H1 (cell line): ENCODE measurements around the gene FAM222B. TPM values are rescaled to one million over a fixed set of nuclear protein-coding genes. Genes with fewer than 3 reads are reported as not detected.

ENCODE experiments used
- CTCF ChIA-PET: fragments of 300-600 bp; sonication (Branson Sonifier 250); formaldehyde crosslinking; loops from one replicate; lab custom pipeline; 2021; ENCODE audit not compliant: partially characterized antibody; lab: Charles Lee
- POLR2A ChIA-PET: fragments of 300-600 bp; sonication (Branson Sonifier 250); formaldehyde crosslinking; loops from one replicate; lab custom pipeline; 2021; ENCODE audit warnings: inconsistent platforms; ENCODE audit not compliant: partially characterized antibody; lab: Charles Lee
- DNase-seq, 2 experiments: peaks; one replicate each; pipeline versions ENCODE4 v3.0.0 to v3.0.0-alpha.2; 2010 to 2022; ENCODE audit warnings: low spot score in 2 of 2, low read depth in 1 of 2, mixed read lengths in 1 of 2
- FAIRE-seq: peaks from 2 replicates; lab custom pipeline; 2011; peaks lifted over from hg19 to GRCh38; lab: Jason Lieb, UNC
- H2AFZ ChIP-seq: 2 replicates; pipeline ENCODE4 v1.8.1; 2012; ENCODE audit warnings: low read length, inconsistent platforms
- H2AK5ac ChIP-seq: 2 replicates; pipeline ENCODE4 v1.6.1; 2013; ENCODE audit warnings: low read depth, low read length
- H2BK120ac ChIP-seq: replicated peaks from 2 replicates; pipeline ENCODE3; 2013; ENCODE audit warnings: low read depth, low read length, inconsistent platforms
- H2BK12ac ChIP-seq: 2 replicates; pipeline ENCODE4 v1.6.1; 2013; ENCODE audit warnings: low read depth, low read length
- H2BK15ac ChIP-seq: 2 replicates; pipeline ENCODE4 v1.6.1; 2013; ENCODE audit warnings: low read length
- H2BK20ac ChIP-seq: 2 replicates; pipeline ENCODE4 v1.6.1; 2013; ENCODE audit warnings: low read length
- H2BK5ac ChIP-seq: 2 replicates; pipeline ENCODE4 v1.6.1; 2013; ENCODE audit warnings: low read depth, low read length
- H3K14ac ChIP-seq: 2 replicates; pipeline ENCODE4 v1.6.1; 2013; ENCODE audit warnings: inconsistent platforms; ENCODE audit not compliant: insufficient read length
- H3K18ac ChIP-seq: 2 replicates; pipeline ENCODE4 v1.6.1; 2013; ENCODE audit warnings: low read length; ENCODE audit errors: extremely low read depth
- H3K23ac ChIP-seq: 2 replicates; pipeline ENCODE4 v1.6.1; 2013; ENCODE audit warnings: inconsistent platforms; ENCODE audit not compliant: insufficient read length
- H3K23me2 ChIP-seq: 2 replicates; pipeline ENCODE4 v1.6.1; 2013; ENCODE audit warnings: low read depth, low read length
- H3K27ac ChIP-seq: 2 replicates; pipeline ENCODE4 v1.6.1; 2011; ENCODE audit warnings: low read depth, low read length, inconsistent platforms
- H3K27me3 ChIP-seq, 4 experiments: replicated peaks in 1 of 4; 1 replicate in 1 of 4; 2 replicates in 3 of 4; pipeline versions ENCODE4 v1.6.1 to v1.8.1; 2011 to 2013; ENCODE audit warnings: low read length in 3 of 4, mild to moderate bottlenecking in 3 of 4, inconsistent platforms in 2 of 4, mixed read lengths in 2 of 4, moderate library complexity in 1 of 4; ENCODE audit not compliant: control insufficient read depth in 3 of 4, insufficient read depth in 3 of 4; ENCODE audit errors: extremely low read depth in 1 of 4
- H3K36me3 ChIP-seq, 4 experiments: 2 replicates each; pipeline versions ENCODE4 v1.6.1 to v1.8.1; 2011 to 2013; ENCODE audit warnings: mild to moderate bottlenecking in 4 of 4, low read length in 3 of 4, moderate library complexity in 2 of 4, control low read depth in 1 of 4, inconsistent platforms in 1 of 4; ENCODE audit not compliant: insufficient read depth in 4 of 4, control insufficient read depth in 2 of 4
- H3K4ac ChIP-seq: replicated peaks from 2 replicates; pipeline ENCODE3; 2013; ENCODE audit warnings: low read length, low read depth, mixed read lengths, inconsistent platforms; ENCODE audit not compliant: insufficient read length
- H3K4me1 ChIP-seq, 4 experiments: replicated peaks in 1 of 4; 1 replicate in 1 of 4; 2 replicates in 3 of 4; pipeline versions ENCODE4 v1.6.1 to v1.8.1; 2011 to 2013; ENCODE audit warnings: low read length in 3 of 4, inconsistent platforms in 2 of 4, mixed read lengths in 1 of 4; ENCODE audit not compliant: insufficient read depth in 4 of 4, control insufficient read depth in 3 of 4
- H3K4me2 ChIP-seq, 2 experiments: 2 replicates each; pipeline versions ENCODE4 v1.6.1 to v1.8.1; 2011 to 2013; ENCODE audit warnings: low read depth in 2 of 2, low read length in 2 of 2, control low read depth in 1 of 2, inconsistent platforms in 1 of 2, mild to moderate bottlenecking in 1 of 2; ENCODE audit not compliant: insufficient read depth in 1 of 2
- H3K4me3 ChIP-seq, 4 experiments: fragments of 200-600, 300-600 bp in 1 of 4; sonication (generic), shearing (Covaris generic), sonication (Bioruptor Twin) in 1 of 4; 2 replicates each; pipeline versions ENCODE4 v1.5.1 to v1.8.1; 2011 to 2016; ENCODE audit warnings: low read length in 4 of 4, low read depth in 3 of 4, control low read depth in 2 of 4, inconsistent platforms in 2 of 4, mild to moderate bottlenecking in 2 of 4, mixed read lengths in 1 of 4, moderate library complexity in 1 of 4; ENCODE audit not compliant: insufficient read depth in 2 of 4; ENCODE audit errors: extremely low read depth in 1 of 4
- H3K56ac ChIP-seq: replicated peaks from 2 replicates; pipeline ENCODE3; 2013; ENCODE audit warnings: low read depth, mild to moderate bottlenecking, mixed read lengths, low read length, inconsistent platforms; ENCODE audit not compliant: insufficient read length
- H3K79me1 ChIP-seq: 2 replicates; pipeline ENCODE4 v1.6.1; 2013; ENCODE audit warnings: low read depth, low read length, control low read depth
- H3K79me2 ChIP-seq, 2 experiments: 2 replicates each; pipeline versions ENCODE4 v1.6.1 to v1.8.1; 2012 to 2013; ENCODE audit warnings: low read length in 2 of 2, mild to moderate bottlenecking in 2 of 2, inconsistent platforms in 1 of 2; ENCODE audit not compliant: insufficient read depth in 2 of 2, control insufficient read depth in 1 of 2
- H3K9ac ChIP-seq, 4 experiments: replicated peaks in 1 of 4; 1 replicate in 1 of 4; 2 replicates in 3 of 4; pipeline versions ENCODE4 v1.6.1 to v1.8.1; 2011 to 2013; ENCODE audit warnings: low read depth in 3 of 4, low read length in 3 of 4, control low read depth in 2 of 4, mild to moderate bottlenecking in 2 of 4, moderate library complexity in 2 of 4, inconsistent platforms in 1 of 4; ENCODE audit errors: extremely low read depth in 1 of 4
- H3K9me3 ChIP-seq, 2 experiments: 2 replicates each; pipeline versions ENCODE4 v1.6.1 to v1.8.1; 2012 to 2013; ENCODE audit warnings: mild to moderate bottlenecking in 2 of 2, moderate library complexity in 2 of 2, control low read depth in 1 of 2, inconsistent platforms in 1 of 2, low read depth in 1 of 2, low read length in 1 of 2, mixed read lengths in 1 of 2; ENCODE audit not compliant: insufficient read depth in 2 of 2
- H4K20me1 ChIP-seq, 2 experiments: replicated peaks in 1 of 2; 2 replicates each; pipeline versions ENCODE3 to v1.8.1; 2011 to 2013; ENCODE audit warnings: inconsistent platforms in 2 of 2, low read length in 2 of 2, mild to moderate bottlenecking in 1 of 2; ENCODE audit not compliant: insufficient read depth in 2 of 2, control insufficient read depth in 1 of 2
- H4K5ac ChIP-seq: 2 replicates; pipeline ENCODE4 v1.6.1; 2013; ENCODE audit warnings: low read length, low read depth, mixed read lengths, inconsistent platforms; ENCODE audit not compliant: insufficient read length
- H4K8ac ChIP-seq: 2 replicates; pipeline ENCODE4 v1.8.0; 2013; ENCODE audit warnings: mild to moderate bottlenecking, moderate library complexity, low read length, inconsistent platforms; ENCODE audit not compliant: insufficient read depth; ENCODE audit errors: extremely low read depth
- H4K91ac ChIP-seq: replicated peaks from 2 replicates; pipeline ENCODE3; 2013; ENCODE audit warnings: low read length, mixed read lengths, inconsistent platforms; ENCODE audit not compliant: insufficient read length
- ASH2L ChIP-seq: fragments of 200-600, 300-600 bp; sonication (generic); IDR thresholded peaks from one replicate; pipeline ENCODE4 v1.7.1; 2017; ENCODE audit warnings: low read length
- CEBPB ChIP-seq: IDR thresholded peaks from 2 replicates; pipeline ENCODE4 v1.6.1; 2012; ENCODE audit warnings: low read depth, low read length
- CHD2 ChIP-seq: IDR thresholded peaks from 2 replicates; pipeline ENCODE4 v1.6.1; 2012; ENCODE audit warnings: low read length, improper control_type of control experiment
- HDAC6 ChIP-seq: IDR thresholded peaks from one replicate; pipeline ENCODE4 v1.7.1; 2012; ENCODE audit warnings: low read depth, mild to moderate bottlenecking, inconsistent platforms, low read length, moderate library complexity
- KDM1A ChIP-seq: fragments of 200-600, 300-600 bp; sonication (generic); IDR thresholded peaks from 2 replicates; pipeline ENCODE4 v1.7.1; 2016; ENCODE audit warnings: mild to moderate bottlenecking, low read length, borderline replicate concordance
- RAD21 ChIP-seq, 2 experiments: IDR thresholded peaks in 1 of 2; conservative IDR thresholded peaks in 1 of 2; 2 replicates each; pipeline ENCODE4 v1.6.1; 2011; ENCODE audit warnings: low read depth in 2 of 2, low read length in 2 of 2, improper control_type of control experiment in 1 of 2, inconsistent platforms in 1 of 2, mild to moderate bottlenecking in 1 of 2, moderate library complexity in 1 of 2
- RBBP5 ChIP-seq: IDR thresholded peaks from 2 replicates; pipeline ENCODE4 v1.7.1; 2012; ENCODE audit warnings: low read depth, mild to moderate bottlenecking, inconsistent platforms, low read length, moderate library complexity, borderline replicate concordance
- SP4 ChIP-seq: IDR thresholded peaks from 2 replicates; pipeline ENCODE4 v1.6.1; 2012; ENCODE audit warnings: low read length, inconsistent platforms
- TAF1 ChIP-seq: IDR thresholded peaks from 2 replicates; pipeline ENCODE4 v1.6.1; 2011; ENCODE audit warnings: mild to moderate bottlenecking, low read depth, low read length
- TEAD4 ChIP-seq: IDR thresholded peaks from 2 replicates; pipeline ENCODE4 v1.6.1; 2012; ENCODE audit warnings: low read depth, low read length, inconsistent platforms, mixed read lengths
- WGBS, 2 experiments: shearing (Covaris generic) in 1 of 2; methylation state at CpG; one replicate each; pipeline versions ENCODE4 v1.1.6 to v1.1.7; 2013 to 2015; ENCODE audit warnings: low lambda C conversion rate in 2 of 2, mixed read lengths in 2 of 2, inconsistent platforms in 1 of 2, low coverage in 1 of 2, missing lambda C conversion rate in 1 of 2; ENCODE audit not compliant: insufficient replicate concordance in 2 of 2, insufficient coverage in 1 of 2, insufficient read length in 1 of 2; ENCODE audit errors: extremely low coverage in 1 of 2, missing lambda C conversion rate in 1 of 2; 5-methylcytosine and 5-hydroxymethylcytosine counted together
- polyA plus RNA-seq, 7 experiments: library from polyadenylated mRNA; depleted of rRNA in 3 of 7; stranded (reverse) in 5 of 7; unstranded in 2 of 7; fragments of >200 nt in 5 of 7; fragments of 200-250 nt in 2 of 7; gene quantifications; 1 replicate in 5 of 7; 2 replicates in 1 of 7; 4 replicates in 1 of 7; pipeline versions ENCODE4 v1.2.1 to v1.2.3, GENCODE V29; 2011 to 2013; ENCODE audit warnings: missing spikeins in 2 of 7, mixed read lengths in 2 of 7
- total RNA-seq: library from RNA; stranded (reverse); fragmentation: NEBNext Ultra II Directional; extraction: Animal tissue kit (Norgen Biotek cat#: 25700); gene quantifications from 2 replicates; pipeline ENCODE4 v1.2.1, GENCODE V29; 2021
- TF ChIP-seq, protein P1 (sequence below): IDR thresholded peaks from 2 replicates; pipeline ENCODE4 v1.6.1; 2012; ENCODE audit warnings: inconsistent platforms
- TF ChIP-seq, protein P2 (sequence below): IDR thresholded peaks from 2 replicates; pipeline ENCODE4 v1.6.1; 2012; ENCODE audit warnings: low read length, inconsistent platforms

FAM222B gene
- total and polyA plus RNA-seq, 2 of the 8 experiments (the other 6 are each of a cell fraction or from before 2014, with no cell fraction given), result 42.1 to 81.7 TPM

DNA sequence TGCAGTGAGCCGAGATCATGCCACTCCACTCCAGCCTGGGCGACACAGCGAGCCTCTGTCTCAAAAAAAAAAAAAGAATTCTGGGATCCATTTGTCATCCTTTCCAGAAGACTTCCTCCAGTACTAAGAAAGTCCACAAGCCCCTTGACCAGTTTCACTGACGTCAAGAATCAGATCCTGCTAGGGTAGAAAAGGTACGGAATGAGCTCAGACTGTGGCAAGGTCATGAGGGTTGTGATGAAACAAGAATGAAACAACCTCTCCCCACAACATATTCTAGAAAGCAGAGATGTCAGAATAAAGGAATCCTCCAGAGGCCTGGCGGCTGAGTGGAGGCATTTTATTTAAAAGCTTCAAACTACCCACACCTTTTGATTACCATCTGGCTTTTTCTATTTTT is 68.9 kb downstream of the FAM222B start:
- Histone ChIP-seq H4K20me1 (peaks cover 0 to 3% of the 10 kb centered on the region in 2 experiments), H4K5ac (no peak overlapping the region), H2BK15ac (no peak overlapping the region), H3K27ac (no peak overlapping the region; the same call in 1 of the 2 replicates), H4K91ac (no peak overlapping the region), H2AFZ (no peak overlapping the region), H2BK5ac (no peak overlapping the region), H3K4ac (no peak overlapping the region), H3K4me3 (no peak overlapping the region), H3K56ac (no peak overlapping the region), H3K27me3 (no peaks in the 10 kb centered on the region), H3K4me2 (no peak overlapping the region), H3K23me2 (peaks cover 4% of the 10 kb centered on the region; the same call in 1 of the 2 replicates), H3K36me3 (no peaks in the 10 kb centered on the region), H3K9ac (no peak overlapping the region), H3K9me3 (no peaks in the 10 kb centered on the region), H4K8ac (no peak overlapping the region), H3K4me1 (peaks cover 0 to 3% (median 0%) of the 10 kb centered on the region in 4 experiments; a peak in 1 of 7 replicates), H3K23ac (no peak overlapping the region), H2BK120ac (no peak overlapping the region), H3K79me2 (peaks cover 0 to 63% of the 10 kb centered on the region in 2 experiments; a peak in 2 of 4 replicates), H2AK5ac (no peak overlapping the region), H3K79me1 (peaks cover 2% of the 10 kb centered on the region; the same call in 1 of the 2 replicates), H2BK12ac (no peak overlapping the region), H3K18ac (no peak overlapping the region; the same call in 1 of the 2 replicates), H2BK20ac (no peak overlapping the region), H3K14ac (no peak overlapping the region)
- FAIRE-seq (no peak), DNase-seq (no peak)
- 95% methylated on average over 6 of the region's 6 CpGs; no CpG with 5 or more reads in 1 of the 2 experiments for WGBS, 2 experiments
- ChIA-PET CTCF (interaction anchor here (0.6 to 4.6 kb wide), 12 partner anchors 11 to 139 kb away, joined by 3 to 76 read pairs (median 3); no protein-coding TSS in a partner anchor), POLR2A (interaction anchor here (0.6 to 3.3 kb wide), 11 partner anchors 9 to 305 kb away, joined by 3 to 13 read pairs (median 4); no protein-coding TSS in a partner anchor)
- TF ChIP-seq TAF1, result no peak
- TF ChIP-seq RBBP5, result no peak
- no peak for TF ChIP-seq CHD2
- TF ChIP-seq, protein P1, sequence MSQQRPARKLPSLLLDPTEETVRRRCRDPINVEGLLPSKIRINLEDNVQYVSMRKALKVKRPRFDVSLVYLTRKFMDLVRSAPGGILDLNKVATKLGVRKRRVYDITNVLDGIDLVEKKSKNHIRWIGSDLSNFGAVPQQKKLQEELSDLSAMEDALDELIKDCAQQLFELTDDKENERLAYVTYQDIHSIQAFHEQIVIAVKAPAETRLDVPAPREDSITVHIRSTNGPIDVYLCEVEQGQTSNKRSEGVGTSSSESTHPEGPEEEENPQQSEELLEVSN, result no peak
- no peak for TF ChIP-seq TEAD4
- no peak for TF ChIP-seq RAD21 (IDR thresholded peaks at IDR 0.05 in 1 of 2, conservative IDR thresholded peaks at IDR 0.05 in 1 of 2; ENCODE audit: low read depth in 2 of 2, low read length in 2 of 2)
- no peak for TF ChIP-seq ASH2L
- no peak for TF ChIP-seq CEBPB
- TF ChIP-seq, protein P2, sequence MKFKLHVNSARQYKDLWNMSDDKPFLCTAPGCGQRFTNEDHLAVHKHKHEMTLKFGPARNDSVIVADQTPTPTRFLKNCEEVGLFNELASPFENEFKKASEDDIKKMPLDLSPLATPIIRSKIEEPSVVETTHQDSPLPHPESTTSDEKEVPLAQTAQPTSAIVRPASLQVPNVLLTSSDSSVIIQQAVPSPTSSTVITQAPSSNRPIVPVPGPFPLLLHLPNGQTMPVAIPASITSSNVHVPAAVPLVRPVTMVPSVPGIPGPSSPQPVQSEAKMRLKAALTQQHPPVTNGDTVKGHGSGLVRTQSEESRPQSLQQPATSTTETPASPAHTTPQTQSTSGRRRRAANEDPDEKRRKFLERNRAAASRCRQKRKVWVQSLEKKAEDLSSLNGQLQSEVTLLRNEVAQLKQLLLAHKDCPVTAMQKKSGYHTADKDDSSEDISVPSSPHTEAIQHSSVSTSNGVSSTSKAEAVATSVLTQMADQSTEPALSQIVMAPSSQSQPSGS, result no peak
- TF ChIP-seq SP4, result no peak
- TF ChIP-seq KDM1A, result no peak
- TF ChIP-seq HDAC6, result no peak
